ENCODE data around the gene P3H1.
A peak's percentile ranks its signal among the peaks of the same experiment; 100 is the strongest.
"Not testable (repeated sequence)": the region's sequence is repeated elsewhere in the genome, so short reads cannot be mapped to it uniquely, and the experiment has no call there.

Gene P3H1

GRCh38 chr1:42776502-42776901, 9.7 kb upstream of the P3H1 start:
- no peak for DNase-seq
- intact Hi-C loops (cut with DNase I), result no loop called here

GRCh38 chr1:42774928-42775526, 8.2 kb upstream of the P3H1 start:
- intact Hi-C loops (cut with DNase I), result no loop called here
- DNase-seq, result no peak

GRCh38 chr1:42773420-42773819, 6.6 kb upstream of the P3H1 start:
- intact Hi-C loops (cut with DNase I), result no loop called here

GRCh38 chr1:42769811-42770210, 3.0 kb upstream of the P3H1 start:
- DNase-seq, result no peak
- intact Hi-C loops (cut with DNase I), result loop anchor here (5.0 kb wide), 1 partner anchor 187 kb away; the partner anchor contains the start of gene SLC2A1

More at GRCh38 chr1:42773420-42773819, 6.6 kb upstream of the P3H1 start:
- no peak for DNase-seq

GRCh38 chr1:42768172-42768571, 1.3 kb upstream of the P3H1 start:
- DNase-seq, result no peak
- intact Hi-C loops (cut with DNase I), result loop anchor here (5.0 kb wide), 1 partner anchor 189 kb away; the partner anchor contains the start of gene SLC2A1

- peak in 1 of 10 donors; percentile 28 for DNase-seq
- intact Hi-C loops (cut with DNase I), result loop anchor here (1.0 to 5.0 kb wide), 4 partner anchors 50 to 190 kb away; partner anchors contain the start of genes ERMAP, PPIH, SLC2A1 and SVBP
These were observed 727 bp upstream of the P3H1 start for GRCh38 chr1:42767510-42768000.

GRCh38 chr1:42765832-42766740, 742 bp downstream of the P3H1 start:
- intact Hi-C loops (cut with DNase I), result loop anchor here (2.0 to 5.0 kb wide), 2 partner anchors 83 to 191 kb away; partner anchors contain the start of genes SLC2A1 and YBX1
- DNase-seq, result peak in 8 of 10 donors; percentile 26 to 91 (median 45)

- no peak for DNase-seq
- intact Hi-C loops (cut with DNase I), result loop anchor here (5.0 kb wide), 1 partner anchor 192 kb away; the partner anchor contains the start of gene SLC2A1
These were observed 1.6 kb downstream of the P3H1 start for GRCh38 chr1:42765269-42765668.

- no peak for DNase-seq
- intact Hi-C loops (cut with DNase I), result no loop called here
These were observed 4.6 kb downstream of the P3H1 start for GRCh38 chr1:42762269-42762668.

GRCh38 chr1:42761567-42761966, 5.3 kb downstream of the P3H1 start:
- no peak for DNase-seq
- intact Hi-C loops (cut with DNase I), result no loop called here

GRCh38 chr1:42759114-42759513, 7.7 kb downstream of the P3H1 start:
- intact Hi-C loops (cut with DNase I), result no loop called here
- DNase-seq, result no peak

GRCh38 chr1:42758641-42759040, 8.2 kb downstream of the P3H1 start:
- DNase-seq, result no peak
- intact Hi-C loops (cut with DNase I), result no loop called here

- intact Hi-C loops (cut with DNase I), result no loop called here
- DNase-seq, result no peak
These were observed 8.9 kb downstream of the P3H1 start for GRCh38 chr1:42757892-42758275.

- intact Hi-C loops (cut with DNase I), result no loop called here
- no peak for DNase-seq
These were observed 9.6 kb downstream of the P3H1 start for GRCh38 chr1:42756956-42757891.

- intact Hi-C loops (cut with DNase I), result no loop called here
- DNase-seq, result no peak
These were observed 13.8 kb downstream of the P3H1 start for GRCh38 chr1:42753070-42753469.

GRCh38 chr1:42752284-42752683, 14.5 kb downstream of the P3H1 start:
- intact Hi-C loops (cut with DNase I), result no loop called here
- no peak for DNase-seq

- intact Hi-C loops (cut with DNase I); DNase-seq: not testable (repeated sequence)
These were observed 15.2 kb downstream of the P3H1 start for GRCh38 chr1:42751511-42752070.

- intact Hi-C loops (cut with DNase I), result no loop called here
- DNase-seq, result no peak
These were observed 16.8 kb downstream of the P3H1 start for GRCh38 chr1:42750041-42750440.
